Raji (cell line): ENCODE measurements around the gene AKT1.

Source experiments
- POLR2A ChIP-seq: IDR thresholded peaks from 2 replicates; pipeline ENCODE4 v1.6.1; 2011; ENCODE audit warnings: low read depth, low read length, control low read depth; ENCODE audit not compliant: insufficient read depth

The AKT1 gene

DNA sequence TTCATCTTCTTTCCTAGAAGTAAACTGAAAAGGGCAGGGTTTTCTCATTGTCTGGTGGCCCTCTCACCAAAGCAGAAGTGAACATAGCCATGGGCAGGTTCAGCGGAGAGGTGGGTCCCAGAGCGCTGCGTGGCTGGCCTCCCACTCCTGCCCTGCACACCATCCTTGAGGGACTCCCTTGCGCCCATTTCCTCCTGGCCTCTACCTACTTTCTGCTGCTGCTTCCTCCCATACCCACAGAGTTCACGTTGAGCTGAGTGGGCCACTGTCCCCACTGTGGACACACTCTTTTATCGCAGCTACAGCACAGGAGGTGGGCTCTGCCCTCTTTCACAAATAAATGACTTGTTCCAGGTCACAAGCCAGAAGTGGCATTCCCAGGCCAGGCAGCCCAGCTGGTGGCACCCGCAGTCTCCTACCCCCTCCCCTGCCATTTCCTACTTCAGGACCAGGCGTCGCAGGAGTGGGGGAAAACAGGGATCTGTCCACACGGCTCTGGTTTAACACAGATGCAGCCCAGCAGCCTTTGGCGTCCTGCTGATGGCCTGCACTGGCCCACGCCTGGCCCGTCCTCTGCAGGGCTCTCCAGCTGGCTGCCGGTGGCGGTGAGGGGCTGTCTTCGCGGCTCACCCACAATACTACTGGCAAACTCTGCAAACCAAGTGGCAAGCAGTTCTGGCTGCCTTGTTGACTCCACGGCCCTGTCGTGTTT is 37.7 kb downstream of the AKT1 start:
- no peak for TF ChIP-seq POLR2A

DNA sequence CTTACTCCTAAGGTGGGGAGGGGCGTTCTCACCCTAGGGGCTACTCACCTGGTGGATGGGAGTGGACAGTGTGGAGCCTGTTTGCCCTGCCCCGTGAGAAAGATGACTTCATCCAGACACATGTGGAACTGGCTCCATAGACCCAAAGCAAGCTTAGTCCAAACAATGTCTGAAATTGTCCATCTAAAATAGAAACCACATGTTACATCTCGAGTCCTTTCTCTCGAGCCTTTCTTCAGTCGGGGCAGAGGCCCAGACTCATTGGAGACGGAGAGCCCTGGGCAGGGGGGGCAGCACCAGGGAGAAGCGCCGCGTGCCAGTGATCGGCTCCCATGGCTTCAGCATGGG is 38.3 kb downstream of the AKT1 start:
- TF ChIP-seq POLR2A = no peak

DNA sequence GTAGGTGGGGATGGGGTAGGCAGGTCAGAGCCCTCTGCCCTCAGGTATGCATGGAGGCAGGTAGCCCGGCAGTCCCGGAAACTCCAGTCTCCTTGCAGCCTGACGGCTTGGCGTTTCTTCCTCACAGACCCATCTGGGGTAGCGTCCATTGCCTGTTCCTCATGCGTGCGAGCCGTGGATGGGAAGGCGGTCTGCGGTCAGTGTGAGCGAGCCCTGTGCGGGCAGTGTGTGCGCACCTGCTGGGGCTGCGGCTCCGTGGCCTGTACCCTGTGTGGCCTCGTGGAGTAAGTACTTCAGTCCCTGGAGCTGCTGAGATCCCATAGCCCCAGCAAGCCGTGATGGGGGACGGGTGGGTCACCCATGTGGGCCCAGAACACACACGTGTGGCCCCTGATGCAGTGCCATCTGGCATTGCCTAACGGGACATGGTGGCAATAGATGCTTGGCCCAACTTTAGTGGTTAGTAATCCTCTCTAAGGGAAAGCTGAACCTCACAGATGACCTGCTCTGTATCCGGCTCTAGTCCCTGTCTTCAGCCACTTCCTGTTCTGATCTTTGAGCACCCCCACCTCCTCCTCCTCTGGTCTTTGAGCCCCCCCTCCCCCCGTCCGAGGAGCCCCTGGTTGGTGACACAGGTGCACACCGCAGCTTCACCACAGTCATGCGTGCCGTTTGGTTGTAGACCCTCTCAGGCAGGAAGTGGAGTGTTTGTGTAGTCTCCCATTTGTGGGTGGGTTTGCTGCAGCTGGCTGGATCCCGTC is 38.9 kb downstream of the AKT1 start:
- TF ChIP-seq POLR2A = no peak

DNA sequence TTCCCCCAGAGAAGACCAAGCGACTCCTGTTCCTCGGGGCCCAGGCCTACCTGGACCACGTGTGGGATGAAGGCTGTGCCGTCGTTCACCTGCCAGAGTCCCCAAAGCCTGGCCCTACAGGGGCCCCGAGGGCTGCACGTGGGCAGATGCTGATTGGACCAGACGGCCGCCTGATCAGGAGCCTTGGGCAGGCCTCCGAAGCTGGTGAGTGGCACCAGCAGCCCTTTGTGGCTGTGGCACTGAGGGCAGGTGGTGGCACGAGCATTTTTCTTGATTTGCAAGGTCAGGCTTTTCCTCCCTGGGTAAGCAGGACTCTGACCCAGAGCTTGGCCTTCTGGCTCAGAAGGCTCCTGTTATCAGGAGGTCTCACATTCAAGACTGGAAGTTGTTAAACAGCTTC is 39.9 kb downstream of the AKT1 start:
- no peak for TF ChIP-seq POLR2A

DNA sequence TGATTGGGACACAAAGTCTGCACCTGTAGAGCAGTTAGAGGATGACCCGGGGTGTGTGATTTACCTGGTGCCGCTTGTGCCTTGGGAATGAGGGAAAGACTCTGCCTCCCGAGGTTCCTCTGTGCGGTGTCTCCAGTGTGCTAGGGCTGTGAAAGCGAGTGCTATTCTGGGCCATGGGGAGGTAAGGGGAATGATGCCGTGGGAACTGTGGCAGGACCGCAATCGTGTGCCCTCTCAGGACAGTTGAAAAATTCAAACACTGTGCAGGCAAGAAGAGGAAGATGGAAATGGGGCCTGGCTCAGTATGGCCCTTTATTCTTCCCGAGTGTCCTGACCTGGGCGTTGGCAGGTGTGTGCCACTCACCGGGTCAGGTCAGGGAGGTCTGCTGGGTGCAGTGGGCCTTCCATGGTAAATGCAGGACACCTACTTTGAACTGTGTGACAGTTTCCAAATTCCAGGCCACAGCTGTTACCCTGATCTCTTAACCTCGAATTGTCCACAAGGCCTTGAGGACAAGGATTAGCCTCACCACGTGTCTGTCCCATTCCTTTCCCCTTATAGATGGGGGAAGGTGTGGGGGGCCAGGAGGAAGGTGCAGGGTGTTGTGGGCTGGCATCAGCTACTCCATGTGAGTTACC is 41.2 kb downstream of the AKT1 start:
- TF ChIP-seq POLR2A = no peak

DNA sequence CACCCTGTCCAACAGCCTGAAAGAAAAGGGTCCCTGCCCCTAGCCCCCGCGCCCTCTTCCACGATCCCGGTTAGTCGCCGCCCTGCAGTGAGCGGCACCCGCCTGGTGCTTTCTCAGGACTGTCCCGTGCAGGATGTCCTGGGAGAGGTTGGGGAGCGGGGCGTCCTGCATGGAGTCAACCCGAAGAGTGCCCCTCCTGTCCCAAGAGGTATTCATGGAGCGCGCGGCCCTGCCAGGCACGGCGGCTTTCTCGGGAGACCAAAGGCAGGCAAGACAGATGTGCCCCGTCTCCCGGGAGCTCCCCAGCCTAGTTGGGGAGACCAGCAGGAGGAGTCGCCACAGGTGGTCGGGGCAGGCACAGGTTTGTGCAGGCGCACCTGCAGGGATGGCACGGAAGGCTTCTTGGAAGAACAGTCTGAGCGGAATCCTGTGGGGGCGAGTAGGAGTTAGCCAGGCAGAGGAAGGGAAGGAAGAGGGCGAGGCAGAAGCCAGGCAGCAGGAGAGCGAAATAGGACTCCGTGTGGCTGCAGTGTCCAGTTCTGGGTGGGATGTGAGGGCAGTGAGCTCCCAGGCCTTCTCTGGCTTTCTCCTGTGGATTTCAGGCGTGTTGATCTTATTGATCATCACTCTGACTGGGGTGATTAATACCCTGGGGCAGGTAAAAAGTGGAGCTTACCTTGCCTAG is 41.9 kb downstream of the AKT1 start:
- no peak for TF ChIP-seq POLR2A

DNA sequence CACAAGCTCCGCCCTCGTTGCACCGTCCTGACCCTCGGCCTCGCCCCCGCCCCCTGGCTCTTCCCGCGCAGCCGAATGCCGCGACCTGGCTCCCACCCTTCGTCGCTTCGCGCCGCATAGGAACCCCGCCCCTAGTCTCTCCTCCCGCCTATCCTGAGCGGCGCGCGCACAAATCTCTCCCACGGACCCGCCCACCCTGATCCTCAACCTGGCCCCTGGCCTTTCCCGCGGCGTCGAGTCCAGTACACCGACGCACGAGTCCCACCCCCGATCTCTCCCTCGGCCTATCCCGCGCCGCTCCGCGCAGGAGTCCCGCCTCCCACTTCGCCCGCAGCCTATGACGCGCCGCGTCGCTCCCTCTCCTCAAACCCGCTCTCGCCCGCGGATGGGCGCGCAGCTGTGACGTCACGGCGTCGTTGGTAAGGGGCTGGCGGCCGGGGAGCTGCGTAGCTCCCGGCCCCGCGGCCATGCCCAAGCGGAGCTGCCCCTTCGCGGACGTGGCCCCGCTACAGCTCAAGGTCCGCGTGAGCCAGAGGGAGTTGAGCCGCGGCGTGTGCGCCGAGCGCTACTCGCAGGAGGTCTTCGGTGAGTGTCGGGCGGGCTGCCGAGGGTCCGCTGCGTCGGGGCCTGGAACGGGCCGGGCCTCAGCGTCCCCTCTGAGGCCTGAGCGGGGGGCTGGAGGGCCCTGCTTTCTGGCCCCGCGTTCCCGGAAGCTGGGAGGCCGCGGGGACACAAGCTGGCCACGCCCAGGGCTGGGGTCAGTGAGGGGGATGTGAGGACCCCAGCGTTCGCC is 42.6 kb downstream of the AKT1 start, which contains the start of gene SIVA1:
TSS of gene SIVA1 (plus strand) at position 413 of the 793 bp plus-strand sequence. CDS start at position 468, 55 bp downstream.
- TF ChIP-seq POLR2A = peak; percentile 88

DNA sequence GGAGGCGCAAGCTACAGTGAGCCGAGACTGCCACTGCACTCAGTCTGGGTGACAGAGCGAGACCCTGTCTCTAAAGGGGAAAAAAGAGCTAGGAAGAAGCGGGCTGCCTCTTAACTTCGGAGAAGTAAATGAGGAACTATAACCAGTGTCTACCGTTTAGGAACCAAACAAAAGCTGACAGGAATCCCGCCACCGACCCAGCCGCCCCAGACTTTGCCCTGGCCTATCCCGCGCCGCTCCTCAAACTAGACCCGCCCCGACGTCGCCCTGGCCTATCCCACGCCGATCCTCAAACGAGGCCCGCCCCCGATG is 43.2 kb downstream of the AKT1 start:
- TF ChIP-seq POLR2A = peak; percentile 72

DNA sequence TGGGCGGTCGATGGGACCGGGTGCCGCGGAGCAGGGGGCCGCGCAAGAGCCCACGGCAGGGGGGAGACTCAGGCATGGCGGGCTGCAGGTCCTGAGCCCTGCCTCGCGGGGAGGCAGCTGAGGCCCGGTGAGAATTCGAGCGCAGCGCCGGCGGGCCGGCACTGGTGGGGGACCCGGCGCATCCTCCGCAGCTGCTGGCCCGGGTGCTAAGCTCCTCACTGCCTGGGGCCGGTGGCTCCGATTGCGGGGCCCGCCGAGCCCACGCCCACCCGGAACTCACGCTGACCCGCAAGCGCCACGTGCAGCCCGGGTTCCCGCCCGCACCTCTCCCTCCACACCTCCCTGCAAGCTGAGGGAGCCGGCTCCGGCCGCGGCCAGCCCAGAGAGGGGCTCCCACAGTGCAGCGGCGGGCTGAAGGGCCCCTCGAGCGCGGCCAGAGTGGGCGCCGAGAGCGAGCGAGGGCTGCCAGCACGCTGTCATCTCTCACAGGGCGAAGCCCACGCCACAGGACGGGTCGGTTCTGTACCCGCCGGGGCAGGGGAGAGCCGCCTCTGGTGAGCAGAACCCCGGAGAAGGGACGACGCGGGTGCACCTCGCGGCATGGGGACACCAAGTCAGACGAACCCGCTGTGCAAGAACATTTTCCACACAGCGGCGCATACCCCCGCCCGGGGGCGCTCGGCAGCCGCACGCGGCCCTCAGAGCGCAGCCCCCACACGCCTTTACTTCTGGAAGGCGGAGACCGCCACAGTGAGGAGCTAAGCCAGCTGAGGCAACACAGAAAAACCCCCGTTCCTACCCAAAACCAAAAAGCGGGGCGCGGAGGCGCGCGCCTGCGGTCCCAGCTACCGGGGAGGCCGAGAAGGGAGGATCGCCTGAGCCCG is 43.8 kb downstream of the AKT1 start:
- TF ChIP-seq POLR2A = no peak

DNA sequence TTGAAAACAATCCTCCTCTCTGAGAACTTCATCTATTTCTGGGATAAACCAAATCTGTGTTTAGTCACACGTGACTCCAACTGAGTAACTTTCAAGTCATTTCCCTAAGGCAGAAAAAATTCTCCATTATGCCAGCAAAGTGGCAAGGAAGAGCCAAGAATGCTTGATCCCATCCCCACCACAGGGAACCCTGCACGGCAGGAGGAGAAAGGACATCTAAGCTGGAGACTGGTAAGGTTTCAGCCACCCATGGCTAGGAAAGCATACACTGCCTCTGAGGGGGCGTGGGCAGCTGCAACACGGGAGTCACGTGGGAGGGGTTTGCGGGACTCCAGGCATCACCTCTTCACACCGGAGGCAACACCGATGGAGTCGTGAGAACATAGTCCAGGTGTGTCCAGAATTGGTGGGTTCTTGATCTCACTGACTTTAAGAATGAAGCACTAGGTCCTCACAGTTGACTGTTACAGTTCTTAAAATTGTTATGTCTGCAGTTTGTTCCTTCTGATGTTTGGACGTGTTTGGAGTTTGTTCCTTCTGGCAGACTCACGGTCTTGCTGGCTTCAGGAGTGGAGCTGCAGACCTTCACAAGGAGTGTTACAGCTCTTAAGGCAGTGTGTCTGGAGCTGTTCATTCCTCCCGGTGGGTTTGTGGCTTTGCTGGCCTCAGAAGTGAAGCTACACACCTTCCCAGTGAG is 45.3 kb downstream of the AKT1 start:
- TF ChIP-seq POLR2A = no peak

DNA sequence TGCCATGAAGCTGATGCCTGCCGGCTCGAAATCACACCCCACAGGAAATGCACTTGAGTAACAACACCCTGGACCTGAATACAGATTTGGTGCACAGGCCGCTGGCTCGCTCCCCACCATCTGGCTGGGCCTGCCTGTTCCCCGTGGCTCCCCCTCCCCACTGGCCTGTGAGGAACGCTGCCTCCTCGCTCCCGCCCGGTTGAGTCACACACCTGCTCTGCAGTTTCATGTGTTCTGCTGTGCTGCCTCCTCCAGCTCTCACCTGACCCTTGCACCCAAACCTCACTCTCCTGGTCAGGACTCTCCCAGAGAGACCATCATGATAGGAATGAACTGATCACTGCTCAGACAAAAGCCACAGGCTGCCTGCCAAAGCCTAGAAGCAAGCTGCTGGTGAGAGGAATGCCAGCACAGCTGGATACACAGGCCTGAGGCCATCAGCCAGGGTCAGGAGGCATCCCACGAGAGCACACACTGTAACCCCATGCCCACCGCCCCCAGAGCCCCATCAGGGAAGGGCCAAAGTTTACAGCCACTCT is 46.4 kb downstream of the AKT1 start:
- no peak for TF ChIP-seq POLR2A

DNA sequence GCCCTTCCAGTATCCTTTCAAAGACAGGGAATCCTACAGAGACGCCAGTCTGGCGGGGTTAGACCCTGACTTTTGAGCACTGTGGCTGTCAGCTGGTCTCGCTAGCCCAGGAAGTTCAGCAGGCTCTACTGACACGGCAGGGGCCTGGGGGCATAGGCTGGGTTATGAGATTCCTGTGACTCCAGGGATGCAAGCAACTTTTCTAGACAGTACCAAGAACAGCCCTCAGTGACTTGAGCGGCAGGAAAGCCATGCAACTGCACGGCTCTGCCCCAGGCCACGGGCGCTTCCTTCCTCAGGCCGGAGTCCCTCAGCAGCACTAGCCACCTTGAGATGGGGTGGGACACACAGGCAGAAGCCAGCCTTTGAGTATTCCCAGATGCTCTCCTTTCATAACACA is 47.7 kb downstream of the AKT1 start:
- no peak for TF ChIP-seq POLR2A

DNA sequence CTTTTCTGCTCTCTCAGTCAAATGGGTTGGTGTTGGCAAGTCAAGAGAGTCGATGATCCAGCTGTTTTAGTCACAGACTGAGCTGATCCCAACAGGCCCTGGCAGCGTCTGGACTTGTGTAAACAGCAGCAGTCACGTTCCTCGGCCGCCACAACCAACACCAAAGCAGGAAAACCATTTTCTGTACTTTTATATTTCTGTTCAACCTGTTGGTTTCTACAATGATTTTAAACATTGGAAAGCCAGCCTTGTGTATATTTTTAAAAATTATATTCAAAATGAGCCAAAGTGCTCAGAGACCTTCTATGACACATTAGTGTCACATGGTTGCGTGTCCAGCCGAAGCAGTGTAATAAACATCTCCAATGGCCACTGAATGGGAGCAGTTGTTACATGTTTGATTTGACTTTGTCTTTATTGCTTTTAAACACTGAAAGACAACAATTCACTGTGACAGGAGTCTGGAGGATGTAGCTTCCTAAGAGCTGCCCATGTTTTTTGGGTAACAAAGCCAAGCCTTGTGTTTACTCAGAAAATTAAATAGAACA is 48.5 kb downstream of the AKT1 start:
- TF ChIP-seq POLR2A = no peak

DNA sequence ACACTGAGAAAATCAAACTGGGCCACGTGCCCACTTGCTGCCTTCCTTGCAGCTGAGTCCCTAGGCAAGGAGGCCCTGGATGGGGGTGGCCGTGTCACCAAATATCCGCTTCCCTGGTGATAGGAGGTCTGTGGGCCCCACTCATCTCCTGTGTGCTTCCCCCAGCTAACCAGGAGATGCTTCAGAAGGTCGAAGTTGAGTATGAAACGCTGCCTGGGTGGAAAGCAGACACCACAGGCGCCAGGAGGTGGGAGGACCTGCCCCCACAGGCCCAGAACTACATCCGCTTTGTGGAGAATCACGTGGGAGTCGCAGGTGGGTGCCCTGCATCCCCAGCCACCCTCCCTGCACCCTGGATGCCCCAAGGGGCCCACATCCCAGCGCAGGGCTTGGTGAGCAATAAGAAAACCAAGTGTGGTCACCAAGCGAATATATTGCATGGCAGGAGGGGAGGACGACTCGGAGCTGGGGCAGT is 49.4 kb downstream of the AKT1 start:
- TF ChIP-seq POLR2A = no peak
